K562 (cell line): Measurements from ENCODE around the gene CD93. TPM values are rescaled to one million over a fixed set of nuclear protein-coding genes. Genes with fewer than 3 reads are reported as not detected.

Experiments
- C11orf30 ChIP-seq: fragments of 450-650 bp; IDR thresholded peaks from 2 replicates; pipeline ENCODE4 v1.6.1; 2016; ENCODE audit warnings: low read depth, mild to moderate bottlenecking
- CTBP1 ChIP-seq: fragments of 450-650 bp; IDR thresholded peaks from 2 replicates; pipeline ENCODE4 v1.6.1; 2016; ENCODE audit warnings: borderline replicate concordance
- DACH1 ChIP-seq: fragments of 450-650 bp; IDR thresholded peaks from 2 replicates; pipeline ENCODE4 v1.6.1; 2018; ENCODE audit not compliant: partially characterized antibody
- FOXK2 ChIP-seq, 2 experiments: fragments of 450-650 bp; IDR thresholded peaks in 1 of 2; conservative IDR thresholded peaks in 1 of 2; 2 replicates each; pipeline ENCODE4 v1.6.1; 2016; ENCODE audit warnings: low read depth in 2 of 2, mild to moderate bottlenecking in 1 of 2
- HNRNPUL1 ChIP-seq: fragments of 200-400 bp; formaldehyde crosslinking; IDR thresholded peaks from 2 replicates; pipeline ENCODE4 v1.6.1; 2017; ENCODE audit warnings: low read length
- MEF2A ChIP-seq: IDR thresholded peaks from 2 replicates; pipeline ENCODE4 v1.6.1; 2011; ENCODE audit warnings: low read depth, mild to moderate bottlenecking, low read length, moderate library complexity; ENCODE audit not compliant: control insufficient read depth
- NFIC ChIP-seq: fragments of 450-650 bp; IDR thresholded peaks from 2 replicates; pipeline ENCODE4 v1.6.1; 2017; ENCODE audit warnings: mild to moderate bottlenecking, inconsistent platforms
- PBX2 ChIP-seq, 2 experiments: IDR thresholded peaks in 1 of 2; conservative IDR thresholded peaks in 1 of 2; 2 replicates each; pipeline ENCODE4 v1.6.1; 2016; ENCODE audit warnings: low read depth in 2 of 2, mild to moderate bottlenecking in 1 of 2, missing compliant biosample characterization in 1 of 2, missing genetic modification characterization in 1 of 2, moderate library complexity in 1 of 2
- PML ChIP-seq: IDR thresholded peaks from 2 replicates; pipeline ENCODE4 v1.6.1; 2012; ENCODE audit warnings: low read length, inconsistent platforms
- PRMT5 ChIP-seq: sonication (generic); formaldehyde crosslinking; IDR thresholded peaks from 2 replicates; pipeline ENCODE4 v1.5.0; 2020; ENCODE audit warnings: missing genetic modification reagents
- ZNF282 ChIP-seq: sonication (generic); formaldehyde crosslinking; IDR thresholded peaks from 2 replicates; pipeline ENCODE4 v1.8.1; 2023; ENCODE audit warnings: missing genetic modification reagents
- ZNF512 ChIP-seq: IDR thresholded peaks from 2 replicates; pipeline ENCODE4 v1.6.1; 2016; ENCODE audit warnings: missing genetic modification characterization, missing compliant biosample characterization
- ZNF561 ChIP-seq: fragments of 450-650 bp; formaldehyde crosslinking; conservative IDR thresholded peaks from 2 replicates; pipeline ENCODE4 v1.4.0; 2020; ENCODE audit warnings: mild to moderate bottlenecking, moderate library complexity
- ZNF592 ChIP-seq: fragments of 450-650 bp; IDR thresholded peaks from 2 replicates; pipeline ENCODE4 v1.6.1; 2017; ENCODE audit warnings: antibody characterized with exemption, mild to moderate bottlenecking
- polyA plus RNA-seq, 8 experiments: library from polyadenylated mRNA; depleted of rRNA in 4 of 8; stranded (reverse) in 5 of 8; unstranded in 3 of 8; fragments of >200 nt; fragmentation: Nextera tagmentation in 2 of 8; fragmentation: Illumina TruSeq in 1 of 8; extraction: Ambion mirVana in 2 of 8; extraction: Trizol in 1 of 8; gene quantifications; 2 replicates each; pipeline versions ENCODE4 v1.2.1 to v1.2.3, GENCODE V29; 2011 to 2014; ENCODE audit warnings: inconsistent platforms in 1 of 8, missing spikeins in 1 of 8
- total RNA-seq, 7 experiments: library from RNA; depleted of rRNA in 6 of 7; stranded (reverse); fragments of >200 nt in 6 of 7; fragmentation: Illumina TruSeq in 2 of 7; extraction: Trizol in 2 of 7; gene quantifications; 2 replicates each; pipeline versions ENCODE4 v1.2.1 to v1.2.3, GENCODE V29; 2011 to 2021; ENCODE audit warnings: low replicate concordance in 1 of 7
- TF ChIP-seq, protein P1 (sequence below): fragments of 450-650 bp; formaldehyde crosslinking; IDR thresholded peaks from 2 replicates; pipeline ENCODE4 v1.4.0; 2022; ENCODE audit warnings: missing genetic modification characterization
- TF ChIP-seq, protein P2 (sequence below): sonication (generic); formaldehyde crosslinking; IDR thresholded peaks from 2 replicates; pipeline ENCODE4 v1.8.0; 2022; ENCODE audit warnings: missing genetic modification reagents, mild to moderate bottlenecking, borderline replicate concordance

CD93 gene
- total and polyA plus RNA-seq, 9 of the 15 experiments (the other 6 are each of a cell fraction or from before 2014, with no cell fraction given): 0.03 to 0.20 (median 0.05) TPM

DNA sequence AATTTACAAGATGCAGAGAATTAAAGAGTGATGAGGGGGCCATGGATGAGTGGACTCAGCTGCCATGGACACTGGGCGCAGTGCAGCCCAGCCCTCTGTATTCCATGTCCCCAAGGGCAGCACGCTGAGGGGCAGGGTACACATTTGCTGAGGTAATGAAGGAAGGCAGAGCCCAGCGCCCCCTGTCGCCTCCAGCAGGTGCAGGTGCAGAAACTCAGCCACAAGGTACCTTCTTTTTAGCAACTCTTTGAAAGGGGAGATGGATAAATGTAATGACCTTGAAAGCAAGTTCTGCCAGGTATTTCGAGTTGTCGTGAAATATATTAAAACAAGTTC, 7.1 kb downstream of the CD93 start (continued):
- TF ChIP-seq ZNF592: no peak
- TF ChIP-seq ZNF512 (tag): no peak
- TF ChIP-seq CTBP1: 0 out of 2 replicates have a peak, but pooled peaks have one; percentile 17
- TF ChIP-seq PRMT5 (CRISPR knock-in tag): no peak
- TF ChIP-seq HNRNPUL1: no peak
- no peak for TF ChIP-seq FOXK2 (conservative IDR thresholded peaks at IDR 0.05 in 1 of 2, IDR thresholded peaks at IDR 0.05 in 1 of 2; ENCODE audit: low read depth in 2 of 2)
- TF ChIP-seq, protein P1, sequence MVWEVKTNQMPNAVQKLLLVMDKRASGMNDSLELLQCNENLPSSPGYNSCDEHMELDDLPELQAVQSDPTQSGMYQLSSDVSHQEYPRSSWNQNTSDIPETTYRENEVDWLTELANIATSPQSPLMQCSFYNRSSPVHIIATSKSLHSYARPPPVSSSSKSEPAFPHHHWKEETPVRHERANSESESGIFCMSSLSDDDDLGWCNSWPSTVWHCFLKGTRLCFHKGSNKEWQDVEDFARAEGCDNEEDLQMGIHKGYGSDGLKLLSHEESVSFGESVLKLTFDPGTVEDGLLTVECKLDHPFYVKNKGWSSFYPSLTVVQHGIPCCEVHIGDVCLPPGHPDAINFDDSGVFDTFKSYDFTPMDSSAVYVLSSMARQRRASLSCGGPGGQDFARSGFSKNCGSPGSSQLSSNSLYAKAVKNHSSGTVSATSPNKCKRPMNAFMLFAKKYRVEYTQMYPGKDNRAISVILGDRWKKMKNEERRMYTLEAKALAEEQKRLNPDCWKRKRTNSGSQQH: no peak
- no peak for TF ChIP-seq ZNF561 (CRISPR knock-in tag)
- TF ChIP-seq PBX2 (CRISPR knock-in tag; IDR thresholded peaks at IDR 0.05; ENCODE audit: low read depth): no peak
- no peak for TF ChIP-seq PBX2 (tag; conservative IDR thresholded peaks at IDR 0.05; ENCODE audit: low read depth)
- no peak for TF ChIP-seq NFIC
- TF ChIP-seq DACH1: no peak
- TF ChIP-seq PML: no peak
- TF ChIP-seq, protein P2, sequence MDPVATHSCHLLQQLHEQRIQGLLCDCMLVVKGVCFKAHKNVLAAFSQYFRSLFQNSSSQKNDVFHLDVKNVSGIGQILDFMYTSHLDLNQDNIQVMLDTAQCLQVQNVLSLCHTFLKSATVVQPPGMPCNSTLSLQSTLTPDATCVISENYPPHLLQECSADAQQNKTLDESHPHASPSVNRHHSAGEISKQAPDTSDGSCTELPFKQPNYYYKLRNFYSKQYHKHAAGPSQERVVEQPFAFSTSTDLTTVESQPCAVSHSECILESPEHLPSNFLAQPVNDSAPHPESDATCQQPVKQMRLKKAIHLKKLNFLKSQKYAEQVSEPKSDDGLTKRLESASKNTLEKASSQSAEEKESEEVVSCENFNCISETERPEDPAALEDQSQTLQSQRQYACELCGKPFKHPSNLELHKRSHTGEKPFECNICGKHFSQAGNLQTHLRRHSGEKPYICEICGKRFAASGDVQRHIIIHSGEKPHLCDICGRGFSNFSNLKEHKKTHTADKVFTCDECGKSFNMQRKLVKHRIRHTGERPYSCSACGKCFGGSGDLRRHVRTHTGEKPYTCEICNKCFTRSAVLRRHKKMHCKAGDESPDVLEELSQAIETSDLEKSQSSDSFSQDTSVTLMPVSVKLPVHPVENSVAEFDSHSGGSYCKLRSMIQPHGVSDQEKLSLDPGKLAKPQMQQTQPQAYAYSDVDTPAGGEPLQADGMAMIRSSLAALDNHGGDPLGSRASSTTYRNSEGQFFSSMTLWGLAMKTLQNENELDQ: no peak
- no peak for TF ChIP-seq MEF2A
- TF ChIP-seq ZNF282 (CRISPR knock-in tag): no peak
- no peak for TF ChIP-seq C11orf30
